DMS 273 treated with DMSO at 0.1 percent for 48 hours (cell line): ENCODE data around the gene ZNF785.
"Not testable (repeated sequence)": the region's sequence is repeated elsewhere in the genome, so short reads cannot be mapped to it uniquely, and the experiment has no call there.

Experiments
- DNase-seq: peaks from one replicate; lab custom pipeline; 2025; lab: John Stamatoyannopoulos, UW

Gene ZNF785

DNA sequence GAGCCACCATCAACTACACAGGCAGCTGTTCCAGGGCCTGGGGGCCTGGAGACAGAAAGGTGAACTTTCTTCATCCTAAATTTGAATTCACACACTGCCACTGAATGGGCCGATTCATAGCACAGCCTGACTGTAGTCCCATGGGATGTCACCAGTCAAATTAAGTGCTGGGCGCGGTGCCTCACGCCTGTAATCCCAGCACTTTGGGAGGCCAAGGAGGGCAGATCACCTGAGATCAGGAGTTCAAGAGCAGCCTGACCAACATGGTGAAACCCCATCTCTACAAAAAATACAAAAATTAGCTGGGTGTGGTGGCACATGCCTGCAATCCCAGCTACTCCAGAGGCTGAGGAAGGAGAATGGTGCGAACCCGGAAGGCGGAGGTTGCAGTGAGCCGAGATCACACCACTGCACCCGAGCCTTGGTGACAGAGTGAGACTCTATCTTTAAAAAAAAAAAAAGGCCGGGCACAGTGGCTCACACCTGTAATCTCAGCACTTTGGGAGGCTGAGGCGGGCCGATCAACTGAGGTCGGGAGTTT, 45.4 kb downstream of the ZNF785 start:
- DNase-seq = not testable (repeated sequence)

DNA sequence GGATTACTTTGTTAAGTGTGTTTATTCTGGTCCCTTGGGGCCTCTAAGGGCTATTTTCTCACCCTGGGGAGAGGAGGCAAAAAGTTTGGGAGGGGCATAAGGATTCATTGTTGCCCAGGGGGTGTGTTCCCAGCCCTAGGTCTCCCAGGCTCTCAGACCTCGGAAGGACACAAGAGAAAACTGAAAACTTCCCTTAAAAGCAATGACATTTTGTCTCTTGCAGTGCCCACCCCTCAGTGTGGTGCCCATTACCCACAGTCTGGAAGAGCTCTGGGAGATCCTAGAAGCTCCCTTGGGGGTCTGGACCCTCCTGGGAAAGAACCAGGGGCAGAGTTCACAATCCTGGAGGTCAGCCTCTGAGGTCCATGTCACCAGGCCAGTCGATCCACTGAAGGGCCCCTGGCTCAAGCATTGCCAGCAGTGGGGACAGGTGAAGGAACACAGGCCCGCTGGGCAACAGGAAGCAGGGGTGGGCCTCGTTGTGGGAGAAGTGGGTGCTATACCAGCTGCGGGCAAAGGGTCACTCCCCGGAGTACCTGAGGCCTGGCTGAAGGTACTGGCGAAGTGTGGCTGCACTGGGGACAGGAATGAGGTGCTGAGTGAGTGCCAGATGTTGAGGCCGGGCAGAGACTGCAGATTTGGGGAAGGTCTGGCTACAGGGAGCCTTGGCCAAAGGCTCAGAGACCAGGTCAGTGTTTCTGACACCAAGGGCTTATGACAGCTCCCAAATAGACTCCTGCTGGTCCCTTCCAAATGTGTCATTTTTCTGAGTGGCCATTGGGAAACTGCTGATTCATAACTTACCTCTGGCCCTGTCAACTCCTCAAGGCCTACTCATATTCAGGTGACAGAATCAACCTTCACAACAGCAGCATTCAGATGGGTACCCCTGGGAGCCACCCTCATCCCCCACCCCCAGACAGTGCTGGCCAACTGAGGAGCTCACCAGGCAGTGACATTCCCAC, 46.2 kb downstream of the ZNF785 start:
- no peak for DNase-seq

DNA sequence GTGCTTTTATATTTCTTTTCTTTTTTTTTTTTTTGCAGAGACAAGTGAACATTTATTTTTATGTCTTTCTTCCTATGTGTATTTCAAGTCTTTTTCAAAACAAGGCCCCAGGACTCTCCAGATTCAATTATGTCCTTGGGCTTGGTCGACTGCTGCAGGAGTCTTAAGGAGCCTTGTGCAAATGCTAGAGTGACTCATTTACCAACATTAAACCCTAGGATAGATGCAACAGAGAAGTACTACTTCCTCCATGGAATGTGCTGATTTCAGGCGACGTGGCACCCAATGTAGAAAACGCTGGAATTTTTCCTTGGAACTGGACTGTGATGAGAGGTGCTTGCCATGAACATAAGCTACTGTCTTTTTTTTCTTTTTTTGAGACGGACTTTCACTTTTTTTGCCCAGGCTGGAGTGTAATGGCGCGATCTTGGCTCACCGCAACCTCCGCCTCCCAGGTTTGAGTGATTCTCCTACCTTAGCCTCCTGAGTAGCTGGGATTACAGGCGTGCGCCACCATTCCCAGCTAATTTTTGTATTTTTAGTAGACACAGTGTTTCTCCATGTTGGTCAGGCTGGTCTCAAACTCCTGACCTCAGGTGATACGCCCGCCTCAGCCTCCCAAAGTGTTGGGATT, 49.0 kb downstream of the ZNF785 start:
- DNase-seq = not testable (repeated sequence)

DNA sequence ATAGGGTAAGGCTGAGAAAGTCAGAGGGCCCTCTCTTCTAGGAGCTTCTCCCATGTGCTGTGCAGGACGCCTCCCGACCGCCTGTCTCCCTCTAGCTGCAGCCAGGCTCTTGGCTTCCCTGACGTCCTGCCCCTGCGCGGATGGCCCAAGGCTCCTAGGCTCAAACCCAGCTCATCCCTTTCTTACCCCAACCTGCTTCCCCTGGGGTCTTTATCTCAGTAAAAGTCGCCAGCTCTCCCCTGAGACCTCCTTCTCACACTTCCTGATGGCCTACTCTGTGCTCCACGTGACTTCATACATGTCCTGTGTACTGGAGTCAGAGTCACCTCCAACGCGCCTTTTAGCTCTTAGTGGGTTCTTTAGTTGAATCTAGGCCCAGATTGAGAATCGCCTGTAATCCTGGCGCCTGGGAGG, 49.7 kb downstream of the ZNF785 start:
- no peak for DNase-seq

DNA sequence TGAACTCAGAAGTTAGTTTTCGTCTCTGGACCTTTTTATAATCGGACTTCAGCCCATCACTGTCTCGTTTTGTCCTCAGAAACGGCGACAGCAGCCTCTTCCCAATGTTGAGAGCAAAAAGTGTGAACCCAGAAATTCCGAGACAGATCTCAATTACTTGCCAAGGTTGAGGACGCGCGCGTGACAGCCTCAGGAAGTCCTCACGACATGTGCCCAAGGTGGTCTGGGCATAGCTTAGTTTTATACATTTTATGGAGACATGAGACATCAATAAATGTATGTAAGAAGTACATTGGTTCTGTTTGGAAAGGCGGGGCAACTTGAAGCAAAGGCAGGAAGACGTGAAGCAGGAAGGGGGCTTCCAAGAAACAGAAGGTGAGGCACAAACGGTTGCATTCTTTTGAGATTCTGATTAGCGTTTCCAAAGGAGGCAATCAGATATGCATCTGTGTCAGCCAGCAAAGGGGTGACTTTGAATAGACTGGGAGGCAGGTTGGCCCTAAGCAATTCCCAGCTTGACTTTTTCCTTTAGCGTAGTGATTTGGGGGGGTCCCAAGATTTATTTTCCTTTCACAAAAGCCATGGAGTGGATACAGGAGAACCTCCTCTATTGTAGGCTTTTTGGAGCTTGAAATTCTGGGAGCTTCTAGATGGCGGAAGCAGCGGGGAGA, 50.3 kb downstream of the ZNF785 start:
- no peak for DNase-seq

DNA sequence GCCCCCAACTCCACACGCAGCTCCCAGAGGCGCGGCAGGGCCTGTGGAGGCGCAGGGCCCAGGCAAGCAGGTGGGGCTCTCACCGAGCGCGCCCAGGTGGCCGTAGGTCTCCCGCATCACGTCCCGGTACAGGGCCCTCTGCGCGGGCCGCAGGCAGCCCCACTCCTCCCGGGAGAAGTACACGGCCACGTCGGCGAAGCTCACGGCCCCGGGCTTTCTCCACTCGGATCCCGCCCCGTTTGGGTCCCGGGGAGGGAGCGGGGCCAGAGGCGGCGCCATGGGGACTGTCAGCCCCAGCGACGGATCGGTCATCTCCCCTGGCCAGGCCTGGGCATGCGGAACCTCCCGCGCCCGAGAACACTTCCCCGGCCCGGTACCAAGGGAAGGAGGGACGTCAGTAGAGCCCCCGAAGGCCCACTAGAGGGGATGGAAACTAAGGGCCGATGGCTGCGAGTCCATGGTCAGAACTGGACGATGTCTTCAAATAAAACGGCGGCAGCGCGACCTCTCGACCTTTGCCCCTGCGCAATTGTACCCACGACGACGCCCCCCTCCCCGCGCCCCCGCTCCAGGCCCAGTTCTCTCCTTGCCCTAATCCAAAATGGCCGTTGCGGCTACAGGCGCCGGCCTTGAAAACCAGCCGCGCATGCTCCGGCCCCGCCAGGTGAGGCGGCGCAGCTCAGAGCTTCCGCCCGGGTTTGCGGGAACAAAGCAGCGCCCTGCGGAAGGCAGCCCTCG, 51.0 kb downstream of the ZNF785 start, which contains the start of gene ZNF747:
TSS of gene ZNF747 (minus strand) at position 491 of the 738 bp plus-strand sequence. CDS start at position 312, 179 bp downstream.
- DNase-seq = peak; percentile 50

DNA sequence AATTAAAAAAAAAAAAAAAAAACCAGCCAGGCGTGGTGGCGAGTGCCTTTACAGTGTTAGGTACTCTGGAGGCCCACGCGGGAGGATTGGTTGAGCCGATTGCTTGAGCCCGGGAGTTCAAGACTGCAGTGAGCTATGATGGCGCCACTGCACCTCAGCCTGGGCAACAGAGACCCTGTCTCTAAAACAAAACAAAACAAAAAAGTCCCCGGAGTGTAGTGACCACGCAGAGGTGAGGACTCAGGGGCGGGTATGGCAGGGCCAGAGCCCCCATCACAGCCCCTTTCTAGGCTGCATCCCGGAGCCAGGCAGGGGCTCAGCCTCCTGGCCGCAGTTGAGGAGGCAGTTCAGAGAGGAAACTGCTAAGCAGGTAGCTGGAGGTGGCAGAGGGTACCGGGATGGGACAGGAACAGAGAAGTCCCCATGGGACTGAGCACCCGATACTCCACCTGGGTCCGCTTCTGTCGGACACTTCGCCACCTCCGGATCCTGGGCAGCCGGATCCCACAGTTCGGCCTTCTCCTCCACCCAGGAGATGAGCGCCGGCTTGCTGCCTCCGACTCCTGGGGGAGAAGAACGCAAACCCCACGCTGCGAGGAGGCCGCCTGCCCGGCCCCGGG, 51.6 kb downstream of the ZNF785 start:
- DNase-seq = no peak

DNA sequence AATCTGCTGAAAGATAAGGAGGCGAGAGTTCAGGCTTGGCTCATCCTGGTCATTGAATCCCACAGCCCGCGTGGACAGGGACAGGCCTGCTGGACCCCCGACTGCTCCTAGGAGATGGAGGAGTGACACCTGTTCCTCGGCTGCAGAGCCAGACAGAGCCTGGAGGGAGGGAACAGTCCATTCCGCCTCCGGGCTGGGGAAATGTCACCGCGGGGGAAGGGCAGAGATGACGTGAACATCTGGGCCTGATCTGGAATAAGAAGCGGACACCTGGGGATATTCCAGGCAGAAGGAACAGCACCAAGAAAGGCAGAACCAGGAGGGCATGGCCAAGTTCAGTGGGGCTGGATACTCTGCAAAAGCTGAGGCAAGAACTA, 52.4 kb downstream of the ZNF785 start:
- no peak for DNase-seq

DNA sequence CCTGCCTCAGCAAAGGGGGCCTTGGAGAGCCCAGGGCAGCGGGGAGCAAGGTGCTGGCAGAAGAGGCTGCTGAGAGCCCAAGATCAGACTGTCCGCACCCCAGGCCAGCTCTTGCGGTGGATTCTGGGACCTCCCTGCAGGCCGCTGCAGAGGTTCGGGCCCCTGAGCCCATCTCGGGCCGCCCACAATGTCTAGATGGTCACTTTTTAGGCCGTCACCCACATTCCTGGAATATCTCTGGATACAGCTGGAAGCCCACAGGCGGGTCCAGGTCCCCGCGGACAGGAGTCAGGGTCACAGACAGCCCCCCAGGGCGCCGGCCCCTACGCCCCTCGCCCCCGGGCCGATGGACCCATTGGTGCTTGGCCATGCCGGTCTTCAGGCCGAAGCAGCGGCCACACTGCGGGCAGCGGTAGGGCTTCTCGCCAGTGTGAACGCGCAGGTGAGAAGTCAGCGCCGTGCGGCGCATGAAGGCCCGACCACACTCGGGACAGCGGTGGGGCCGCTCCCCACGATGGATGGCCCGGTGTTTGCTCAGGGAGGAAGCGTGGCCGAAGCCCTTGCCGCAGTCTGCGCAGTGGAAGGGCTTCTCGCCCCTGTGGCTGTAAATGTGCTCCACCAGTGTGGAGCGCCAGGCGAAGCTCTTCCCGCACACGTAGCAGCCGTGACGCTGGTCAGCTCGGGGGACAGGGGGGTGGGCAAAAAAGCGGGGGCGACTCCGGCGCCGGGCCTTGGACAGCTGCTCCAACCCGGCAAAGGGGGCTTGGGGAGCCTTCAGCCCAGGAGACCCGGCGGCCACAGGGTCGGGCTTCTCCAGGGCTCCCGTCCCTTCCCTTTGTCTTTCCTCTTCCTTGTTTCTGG, 53.0 kb downstream of the ZNF785 start:
- DNase-seq = no peak
